CD14-positive monocyte (primary cell): ENCODE results near the gene TMEM218. TPM values are rescaled to one million over a fixed set of nuclear protein-coding genes. Genes with fewer than 3 reads are reported as not detected.
A peak's percentile ranks its signal among the peaks of the same experiment; 100 is the strongest.

Source experiments
- DNase-seq, 3 donors: peaks; one replicate each; pipeline ENCODE4 v3.0.0-alpha.2; 2011 to 2022
- H2AFZ ChIP-seq: 2 replicates; pipeline ENCODE4 v1.6.0; 2012; ENCODE audit warnings: mild to moderate bottlenecking, low read depth, low read length, inconsistent platforms; ENCODE audit not compliant: insufficient read depth, poor library complexity, severe bottlenecking
- H3K27ac ChIP-seq, 2 donors: 1 replicate in 1 of 2; 2 replicates in 1 of 2; pipeline ENCODE4 v1.5.1; 2012 to 2013; ENCODE audit warnings: low read length in 2 of 2, control low read depth in 1 of 2, inconsistent platforms in 1 of 2, low read depth in 1 of 2, mild to moderate bottlenecking in 1 of 2
- H3K27me3 ChIP-seq, 2 donors: one replicate each; pipeline versions ENCODE4 v1.6.0 to v1.6.1; 2011 to 2013; ENCODE audit warnings: low read length in 2 of 2; ENCODE audit not compliant: control insufficient read depth in 2 of 2, insufficient read depth in 2 of 2
- H3K36me3 ChIP-seq, 2 donors: replicated peaks in 1 of 2; 1 replicate in 1 of 2; 2 replicates in 1 of 2; pipeline versions ENCODE4 v1.5.1 to v1.6.1; 2012 to 2013; ENCODE audit warnings: low read length in 2 of 2, control low read depth in 1 of 2, inconsistent platforms in 1 of 2, mild to moderate bottlenecking in 1 of 2; ENCODE audit not compliant: insufficient read depth in 2 of 2, control insufficient read depth in 1 of 2
- H3K4me1 ChIP-seq, 2 donors: 1 replicate in 1 of 2; 2 replicates in 1 of 2; pipeline versions ENCODE4 v1.5.1 to v1.6.1; 2012 to 2013; ENCODE audit warnings: low read length in 2 of 2, control low read depth in 1 of 2, inconsistent platforms in 1 of 2, mild to moderate bottlenecking in 1 of 2, moderate library complexity in 1 of 2; ENCODE audit not compliant: insufficient read depth in 2 of 2, control insufficient read depth in 1 of 2
- H3K4me2 ChIP-seq: replicated peaks from 2 replicates; pipeline ENCODE3; 2012; ENCODE audit warnings: low read length, moderate library complexity, mild to moderate bottlenecking; ENCODE audit not compliant: poor library complexity, severe bottlenecking; ENCODE audit errors: extremely low read depth
- H3K4me3 ChIP-seq, 3 experiments: fragments of 200-600 bp in 1 of 3; sonication (generic) in 1 of 3; replicated peaks in 1 of 3; 1 replicate in 2 of 3; 2 replicates in 1 of 3; pipeline ENCODE4 v1.5.1; 2011 to 2013; ENCODE audit warnings: low read length in 3 of 3, mild to moderate bottlenecking in 3 of 3, control low read depth in 2 of 3, low read depth in 2 of 3, inconsistent platforms in 1 of 3, moderate library complexity in 1 of 3
- H3K79me2 ChIP-seq: 2 replicates; pipeline ENCODE4 v1.6.0; 2012; ENCODE audit warnings: mild to moderate bottlenecking, control low read depth, inconsistent platforms, low read length, moderate library complexity; ENCODE audit not compliant: insufficient read depth
- H3K9ac ChIP-seq: 2 replicates; pipeline ENCODE4 v1.6.0; 2017; ENCODE audit warnings: low read length, mild to moderate bottlenecking; ENCODE audit not compliant: insufficient read depth, poor library complexity, severe bottlenecking
- H3K9me3 ChIP-seq, 2 donors: replicated peaks in 1 of 2; 1 replicate in 1 of 2; 2 replicates in 1 of 2; pipeline versions ENCODE4 v1.5.1 to v1.6.1; 2012 to 2013; ENCODE audit warnings: low read length in 2 of 2, control low read depth in 1 of 2; ENCODE audit not compliant: control insufficient read depth in 1 of 2, insufficient read depth in 1 of 2
- H4K20me1 ChIP-seq: 2 replicates; pipeline ENCODE4 v1.6.0; 2012; ENCODE audit warnings: mild to moderate bottlenecking, low read length, control low read depth, moderate library complexity; ENCODE audit not compliant: insufficient read depth
- H3K27ac Mint-ChIP-seq, 7 donors: one replicate each; pipeline ENCODE4 v1.8.0; 2020; ENCODE audit warnings: mild to moderate bottlenecking in 7 of 7, mixed read lengths in 7 of 7, moderate library complexity in 6 of 7, inconsistent platforms in 2 of 7
- H3K27me3 Mint-ChIP-seq, 3 donors: one replicate each; pipeline ENCODE4 v1.8.0; 2021 to 2022; ENCODE audit warnings: low read depth in 3 of 3, mild to moderate bottlenecking in 3 of 3, mixed read lengths in 3 of 3, moderate library complexity in 3 of 3, inconsistent platforms in 1 of 3
- H3K36me3 Mint-ChIP-seq, 2 donors: one replicate each; pipeline ENCODE4 v1.8.0; 2020; ENCODE audit warnings: mixed read lengths in 2 of 2, inconsistent platforms in 1 of 2, mild to moderate bottlenecking in 1 of 2
- H3K4me1 Mint-ChIP-seq: one replicate; pipeline ENCODE4 v1.8.0; 2020; ENCODE audit warnings: mild to moderate bottlenecking, mixed read lengths
- H3K4me3 Mint-ChIP-seq, 2 donors: one replicate each; pipeline ENCODE4 v1.8.0; 2020; ENCODE audit warnings: mild to moderate bottlenecking in 2 of 2, mixed read lengths in 2 of 2, moderate library complexity in 1 of 2
- H3K9me3 Mint-ChIP-seq, 7 donors: one replicate each; pipeline ENCODE4 v1.8.0; 2020 to 2022; ENCODE audit warnings: mixed read lengths in 7 of 7, mild to moderate bottlenecking in 6 of 7, moderate library complexity in 6 of 7, inconsistent platforms in 2 of 7
- WGBS: methylation state at CpG from one replicate; pipeline ENCODE4 v1.1.5; 2013; ENCODE audit warnings: missing lambda C conversion rate; ENCODE audit not compliant: insufficient coverage; 5-methylcytosine and 5-hydroxymethylcytosine counted together
- intact Hi-C, 2 donors: fragments of 100-400 bp; cut with micrococcal nuclease; formaldehyde crosslinking; loops; one replicate each; pipeline versions ENCODE4 v1.15.0 to v1.15.1; 2023
- polyA minus RNA-seq: library from RNA; depleted of rRNA, polyadenylated mRNA; stranded (reverse); fragments of >200 nt; gene quantifications from 2 replicates; pipeline ENCODE4 v1.2.3, GENCODE V29; 2012
- polyA plus RNA-seq, 3 donors: library from polyadenylated mRNA; depleted of rRNA in 1 of 3; unstranded in 2 of 3; stranded (reverse) in 1 of 3; fragments of 300-500 nt in 2 of 3; fragments of >200 nt in 1 of 3; fragmentation: Illumina TruSeq in 2 of 3; gene quantifications; 1 replicate in 2 of 3; 2 replicates in 1 of 3; pipeline ENCODE4 v1.2.3, GENCODE V29; 2012 to 2021
- total RNA-seq, 12 experiments: library from RNA in 1 of 12; stranded (reverse) in 1 of 12; fragments of 120-200 nt in 1 of 12; gene quantifications; one replicate each; pipeline ENCODE4 v1.2.4 and lab custom pipeline; 2013 to 2026; ENCODE audit warnings: mixed read lengths in 6 of 12, inconsistent platforms in 1 of 12
- TF ChIP-seq, protein P1 (sequence below): fragments of 200-600 bp; IDR thresholded peaks from one replicate; pipeline ENCODE4 v1.8.0; 2022; ENCODE audit warnings: antibody characterized with exemption, mild to moderate bottlenecking

TMEM218 gene
- total RNA-seq (2013): 41.9 TPM
- 10 to 100 TPM; 40.3 to 57.7 (median 55.7) TPM for polyA plus RNA-seq
- polyA minus RNA-seq: 17.5 and 19.5 TPM in 2 replicates
- total RNA-seq (lab: John Stamatoyannopoulos, UW): 0.42 to 17.1 (median 11.4) reads per million in 11 experiments

- TF ChIP-seq, protein P1, sequence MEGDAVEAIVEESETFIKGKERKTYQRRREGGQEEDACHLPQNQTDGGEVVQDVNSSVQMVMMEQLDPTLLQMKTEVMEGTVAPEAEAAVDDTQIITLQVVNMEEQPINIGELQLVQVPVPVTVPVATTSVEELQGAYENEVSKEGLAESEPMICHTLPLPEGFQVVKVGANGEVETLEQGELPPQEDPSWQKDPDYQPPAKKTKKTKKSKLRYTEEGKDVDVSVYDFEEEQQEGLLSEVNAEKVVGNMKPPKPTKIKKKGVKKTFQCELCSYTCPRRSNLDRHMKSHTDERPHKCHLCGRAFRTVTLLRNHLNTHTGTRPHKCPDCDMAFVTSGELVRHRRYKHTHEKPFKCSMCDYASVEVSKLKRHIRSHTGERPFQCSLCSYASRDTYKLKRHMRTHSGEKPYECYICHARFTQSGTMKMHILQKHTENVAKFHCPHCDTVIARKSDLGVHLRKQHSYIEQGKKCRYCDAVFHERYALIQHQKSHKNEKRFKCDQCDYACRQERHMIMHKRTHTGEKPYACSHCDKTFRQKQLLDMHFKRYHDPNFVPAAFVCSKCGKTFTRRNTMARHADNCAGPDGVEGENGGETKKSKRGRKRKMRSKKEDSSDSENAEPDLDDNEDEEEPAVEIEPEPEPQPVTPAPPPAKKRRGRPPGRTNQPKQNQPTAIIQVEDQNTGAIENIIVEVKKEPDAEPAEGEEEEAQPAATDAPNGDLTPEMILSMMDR: no peak
- H2AFZ ChIP-seq: peak within 1 kb of the TSS; percentile 99
Measured at GRCh38 chr11:125111343-125112207, at the start of gene TMEM218. Gene TMEM218, minus strand, starts transcription at chr11:125111626. Its CDS starts 9,385 bp downstream, at chr11:125102241.

DNA sequence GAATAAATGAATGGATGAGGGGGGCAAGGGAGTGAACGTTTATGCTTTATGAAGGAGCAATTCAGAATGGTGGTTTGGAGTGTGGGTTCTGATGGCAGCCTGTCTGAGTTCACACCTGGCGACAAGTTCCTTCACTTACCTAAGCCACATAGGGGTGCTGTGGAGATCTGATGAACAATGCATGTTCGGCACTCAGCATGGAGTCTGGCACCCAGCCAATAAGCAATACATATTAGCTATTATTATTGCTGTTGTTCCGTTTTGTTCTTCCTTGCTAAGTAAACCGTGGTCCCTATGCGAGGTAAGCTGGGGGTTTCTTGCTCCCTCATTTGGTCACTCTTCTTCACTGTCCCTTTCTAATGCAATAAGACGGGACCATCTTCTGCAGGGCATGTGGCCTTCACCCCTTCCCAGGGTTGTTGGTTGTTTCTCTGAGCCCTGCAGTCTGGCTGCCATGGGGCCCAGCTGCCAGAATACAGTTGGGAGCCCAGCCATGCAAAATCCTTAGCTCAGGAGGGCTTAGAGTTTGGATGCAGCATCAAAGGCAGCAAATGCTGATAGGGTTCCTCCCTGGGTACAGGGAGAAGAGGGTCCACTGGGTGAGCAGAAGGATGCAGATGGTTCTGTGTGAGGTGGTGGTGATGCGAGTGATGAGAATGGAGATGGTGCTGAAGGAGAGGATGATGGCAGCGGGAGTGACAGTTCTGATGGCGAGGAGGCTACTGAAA lies 46.7 kb upstream of the TMEM218 start:
- TF ChIP-seq, protein P1: no peak
- no peaks in the 10 kb centered on the region for H3K79me2 ChIP-seq
- no peak overlapping the region for H3K27ac ChIP-seq
- no peak overlapping the region for H3K27ac Mint-ChIP-seq
- H3K27me3 ChIP-seq: peaks cover 13 to 27% of the 10 kb centered on the region in 2 donors
- no peaks in the 10 kb centered on the region for H3K4me1 ChIP-seq
- H3K36me3 Mint-ChIP-seq: no peaks in the 10 kb centered on the region
- H3K4me1 Mint-ChIP-seq: no peaks in the 10 kb centered on the region
- H2AFZ ChIP-seq: no peak overlapping the region
- H3K36me3 ChIP-seq: no peaks in the 10 kb centered on the region
- H3K4me3 Mint-ChIP-seq: no peak overlapping the region
- peaks cover 0 to 10% (median 7%) of the 10 kb centered on the region in 7 donors for H3K9me3 Mint-ChIP-seq
- H3K9me3 ChIP-seq: peaks cover 0 to 6% of the 10 kb centered on the region in 2 donors
- intact Hi-C loops: no loop called here
- H3K4me3 ChIP-seq: no peak overlapping the region
- DNase-seq: no peak
- H3K9ac ChIP-seq: no peak overlapping the region
- no peak overlapping the region for H3K4me2 ChIP-seq
- H3K27me3 Mint-ChIP-seq: peaks cover 31 to 46% (median 33%) of the 10 kb centered on the region in 3 donors
- no peaks in the 10 kb centered on the region for H4K20me1 ChIP-seq
- 94% methylated on average over 7 of the region's 10 CpGs for WGBS

More at GRCh38 chr11:125111343-125112207, at the start of gene TMEM218:
- intact Hi-C loops: loop anchor here (5.0 kb wide), 2 partner anchors 39 to 49 kb away; partner anchors contain the start of gene SLC37A2 (in 1 of the 2)
- peaks cover 6 to 7% of the 10 kb centered on the region in 2 donors for H3K36me3 Mint-ChIP-seq
- peaks cover 17% of the 10 kb centered on the region for H3K4me1 Mint-ChIP-seq
- H3K4me3 Mint-ChIP-seq: peak within 1 kb of the TSS; percentile 86 to 96
- Histone ChIP-seq H3K79me2 (peaks cover 12% of the 10 kb centered on the region), H3K36me3 (no peaks in the 10 kb centered on the region), H3K27me3 (no peaks in the 10 kb centered on the region), H3K4me2 (peak within 1 kb of the TSS; percentile 88), H3K27ac (peak within 1 kb of the TSS; percentile 86 to 88), H3K9me3 (no peaks in the 10 kb centered on the region), H3K4me1 (peaks cover 17 to 19% of the 10 kb centered on the region in 2 donors), H4K20me1 (no peaks in the 10 kb centered on the region), H3K4me3 (peak within 1 kb of the TSS; percentile 86 to 93 (median 90)), H3K9ac (peak within 1 kb of the TSS; percentile 77)
- peaks cover 0 to 3% (median 0%) of the 10 kb centered on the region in 7 donors for H3K9me3 Mint-ChIP-seq
- DNase-seq: peak; percentile 99 to 100 (median 100)
- peak within 1 kb of the TSS; percentile 89 to 99 (median 96) for H3K27ac Mint-ChIP-seq
- H3K27me3 Mint-ChIP-seq: peaks cover 0 to 5% (median 3%) of the 10 kb centered on the region in 3 donors
- WGBS: 7% methylated on average over 39 of the region's 49 CpGs
